Heart right ventricle (tissue), 16 donors: ENCODE results near the gene PAX5. TPM values are rescaled to one million over a fixed set of nuclear protein-coding genes. Genes with fewer than 3 reads are reported as not detected.

Source experiments
- ATAC-seq, 8 donors: fragments of 200-7000 bp; cut with Tn5 transposase; one replicate each; pipeline ENCODE4 v1.9.1; 2020; ENCODE audit warnings: mild to moderate bottlenecking in 8 of 8, moderate library complexity in 8 of 8, moderate number of reproducible peaks in 1 of 8
- DNase-seq, 2 donors: peaks; one replicate each; pipeline ENCODE4 v3.0.0-alpha.2; 2020
- H3K27ac ChIP-seq, 10 donors: fragments of 200-600 bp; sonication (generic) in 2 of 10; one replicate each; pipeline versions ENCODE4 v1.5.0 to v1.8.0; 2020 to 2022; ENCODE audit warnings: mild to moderate bottlenecking in 3 of 10
- H3K27me3 ChIP-seq, 7 donors: fragments of 200-600 bp; one replicate each; pipeline ENCODE4 v1.8.0; 2021 to 2022; ENCODE audit warnings: mild to moderate bottlenecking in 2 of 7
- H3K36me3 ChIP-seq, 9 donors: fragments of 200-600 bp; sonication (generic) in 1 of 9; one replicate each; pipeline versions ENCODE4 v1.5.0 to v1.8.0; 2020 to 2022; ENCODE audit warnings: mild to moderate bottlenecking in 2 of 9
- H3K4me1 ChIP-seq, 9 donors: fragments of 200-600 bp; sonication (generic) in 1 of 9; one replicate each; pipeline versions ENCODE4 v1.5.0 to v1.8.0; 2020 to 2022; ENCODE audit warnings: mild to moderate bottlenecking in 4 of 9
- H3K4me3 ChIP-seq, 10 donors: fragments of 200-600 bp; sonication (generic) in 2 of 10; one replicate each; pipeline versions ENCODE4 v1.5.0 to v1.8.0; 2020 to 2022; ENCODE audit warnings: mild to moderate bottlenecking in 7 of 10, moderate library complexity in 2 of 10
- H3K9me3 ChIP-seq, 11 donors: fragments of 200-600 bp in 10 of 11; sonication (generic) in 2 of 11; one replicate each; pipeline versions ENCODE4 v1.5.0 to v1.8.0; 2013 to 2022; ENCODE audit warnings: mild to moderate bottlenecking in 2 of 11, control low read depth in 1 of 11, moderate library complexity in 1 of 11
- CTCF ChIP-seq, 9 donors: fragments of 200-600 bp; sonication (generic) in 2 of 9; IDR thresholded peaks; one replicate each; pipeline versions ENCODE4 v1.5.0 to v1.8.0; 2021 to 2022; ENCODE audit warnings: antibody characterized with exemption in 9 of 9, mild to moderate bottlenecking in 5 of 9, moderate library complexity in 1 of 9
- WGBS, 2 donors: extraction: QIAGEN DNeasy Blood & Tissue Kit; methylation state at CpG; one replicate each; pipeline ENCODE4 v1.1.7; 2013; ENCODE audit warnings: inconsistent platforms in 1 of 2; 5-methylcytosine and 5-hydroxymethylcytosine counted together
- intact Hi-C, 10 donors: fragments of 100-400 bp; cut with DNase I; formaldehyde crosslinking; loops; one replicate each; pipeline versions ENCODE4 v1.11.1 to v1.14.2; 2022
- polyA plus RNA-seq, 2 donors: library from polyadenylated mRNA; stranded (reverse); fragments of 200-250 nt; gene quantifications; one replicate each; pipeline ENCODE4 v1.2.3, GENCODE V29; 2013
- total RNA-seq, 10 donors: library from RNA; stranded (reverse); fragmentation: NEBNext Ultra II Directional in 3 of 10; extraction: Animal tissue kit (Norgen Biotek cat#: 25700) in 3 of 10; gene quantifications; one replicate each; pipeline versions ENCODE4 v1.2.1 to v1.2.4, GENCODE V29; 2021 to 2023
- donor health status: Arrhythmogenic right ventricular cardiomyopathy.
- donor health status: ischemic (EF 13 %, LVEDD 7.1; RV severe dilation, severe dysfunction).
- donor health status: healthy with polysubstance abuse.
- donor health status: DM: no; HTN: yes; CAD: no.
- donor health status: DM: no; HTN: no; CAD: no.
- donor health status: ischemic (EF 25% LVEDD 6.9; RV normal size, moderate dysfunction).
- donor health status: ischemic (EF 25% LVEDD 5.7; RV mildly dilated, moderate dysfunction).
- donor health status: healthy.
- donor health status: DM: yes; HTN: yes; CAD: no.
- donor health status: Ischemic cardiomyopathy.
- donor health status: ischemic (EF 35%, LVEDD 5.7; RV mildly dilated, moderate dysfunction).
- donor health status: nonischemic (EF 11% LVEDD 7.7; RV severe dilation, severe dysfunction).
- donor health status: DM: yes; HTN: yes; CAD: no.
- donor health status: PGD.
- donor health status: ischemic (EF 29% LVEDD 5.4; RV normal size, mild dysfunction).
- donor health status: nonischemic (EF 23%, LVEDD 6.1; RV moderate dilation, normal function).

Gene PAX5
- total and polyA plus RNA-seq, 12 donors, result under 0.01 to 0.09 TPM; not detected in 10

- no peak for DNase-seq
- no peak overlapping the region for H3K27ac ChIP-seq
- H3K9me3 ChIP-seq, result no peaks in the 10 kb centered on the region
- 74 to 79% methylated on average over 8 of the region's 8 CpGs for WGBS, 2 donors
- peaks cover 0 to 53% (median 41%) of the 10 kb centered on the region in 7 donors for H3K27me3 ChIP-seq
- intact Hi-C loops, result loop anchor here in 1 of 10 donors (10.0 kb wide), 1 partner anchor 57 kb away; no protein-coding TSS in a partner anchor
- TF ChIP-seq CTCF (IDR thresholded peaks at IDR 0.05), result no peak
- no peaks in the 10 kb centered on the region for H3K4me1 ChIP-seq
- ATAC-seq, result no peak
- H3K36me3 ChIP-seq, result no peaks in the 10 kb centered on the region
- no peak overlapping the region for H3K4me3 ChIP-seq
These were observed 131.9 kb downstream of the PAX5 start for GRCh38 chr9:36902080-36902716.

DNA sequence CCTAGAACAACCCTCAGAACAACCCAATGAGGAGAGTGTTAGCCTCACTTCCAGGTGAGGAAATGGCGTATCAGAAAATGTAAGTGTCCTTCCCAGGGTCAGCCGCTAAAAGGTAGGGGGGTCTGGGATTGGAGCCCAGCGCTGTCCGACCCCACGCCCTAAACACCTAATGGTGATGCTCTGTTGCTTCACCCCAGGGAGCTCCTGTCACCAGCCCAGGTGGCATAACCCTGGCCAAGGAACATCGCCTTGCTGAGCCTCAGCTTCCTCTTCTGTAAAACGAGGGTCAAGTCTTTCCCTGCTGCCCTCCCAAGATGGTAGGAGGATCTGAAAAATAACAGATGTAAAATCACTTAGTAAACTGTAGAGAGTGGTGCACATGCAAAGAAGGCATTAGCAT lies 132.5 kb downstream of the PAX5 start:
- Histone ChIP-seq H3K9me3 (no peaks in the 10 kb centered on the region), H3K4me1 (no peaks in the 10 kb centered on the region), H3K36me3 (no peaks in the 10 kb centered on the region), H3K4me3 (no peak overlapping the region), H3K27me3 (peaks cover 0 to 49% (median 39%) of the 10 kb centered on the region in 7 donors), H3K27ac (no peak overlapping the region)
- ATAC-seq (no peak), DNase-seq (no peak)
- no peak for TF ChIP-seq CTCF (IDR thresholded peaks at IDR 0.05)
- 72 to 76% methylated on average over 7 of the region's 7 CpGs for WGBS, 2 donors
- intact Hi-C loops, result loop anchor here in 1 of 10 donors (10.0 kb wide), 1 partner anchor 57 kb away; no protein-coding TSS in a partner anchor

GRCh38 chr9:36900856-36901220 lies 133.2 kb downstream of the PAX5 start:
- TF ChIP-seq CTCF (IDR thresholded peaks at IDR 0.05), result no peak
- 81 to 90% methylated on average over 6 of the region's 6 CpGs for WGBS, 2 donors
- Histone ChIP-seq H3K36me3 (no peaks in the 10 kb centered on the region), H3K9me3 (no peaks in the 10 kb centered on the region), H3K27me3 (peaks cover 0 to 49% (median 34%) of the 10 kb centered on the region in 7 donors), H3K4me3 (no peak overlapping the region), H3K4me1 (no peaks in the 10 kb centered on the region), H3K27ac (no peak overlapping the region)
- intact Hi-C loops, result loop anchor here in 1 of 10 donors (10.0 kb wide), 1 partner anchor 56 kb away; no protein-coding TSS in a partner anchor
- DNase-seq (no peak), ATAC-seq (no peak)

DNA sequence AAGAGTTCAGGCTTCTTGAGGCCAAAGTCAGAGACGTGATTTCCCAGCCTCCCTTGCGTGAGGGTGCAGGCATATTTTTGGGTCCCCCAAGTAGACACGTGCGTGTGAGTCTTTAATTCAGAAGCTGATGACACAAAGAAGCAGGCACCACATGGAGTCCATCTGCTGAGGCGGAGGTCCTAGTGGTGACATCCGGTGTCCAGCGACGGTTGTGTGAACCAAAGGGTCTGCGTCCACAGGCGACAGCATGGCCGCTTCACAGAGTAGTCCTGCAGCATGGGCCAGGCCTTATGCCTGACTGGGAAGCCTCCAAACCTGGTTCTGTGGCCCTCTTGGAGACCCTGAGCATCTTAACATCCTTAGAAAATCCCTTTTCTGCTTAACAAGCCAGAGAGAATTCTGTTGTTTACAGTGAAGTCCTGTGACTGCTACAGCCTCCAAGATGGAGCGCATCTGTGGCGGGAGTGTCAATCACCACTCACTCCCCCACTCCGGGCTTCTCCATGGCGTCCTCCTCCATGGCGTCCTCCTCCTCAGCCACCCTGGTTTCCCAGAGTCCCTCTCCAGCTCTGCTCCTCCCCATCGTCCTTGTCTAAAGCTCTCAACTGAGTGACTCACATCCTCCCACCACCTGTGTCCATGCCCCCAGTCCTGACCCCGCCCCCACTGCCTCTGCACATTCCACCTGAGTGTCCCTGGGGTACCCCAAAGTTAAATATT lies 133.8 kb downstream of the PAX5 start:
- TF ChIP-seq CTCF (IDR thresholded peaks at IDR 0.05), result no peak
- Histone ChIP-seq H3K9me3 (no peaks in the 10 kb centered on the region), H3K27me3 (peaks cover 0 to 54% (median 34%) of the 10 kb centered on the region in 7 donors), H3K4me1 (no peaks in the 10 kb centered on the region), H3K4me3 (no peak overlapping the region), H3K36me3 (no peaks in the 10 kb centered on the region), H3K27ac (no peak overlapping the region)
- intact Hi-C loops, result loop anchor here in 1 of 10 donors (10.0 kb wide), 1 partner anchor 55 kb away; no protein-coding TSS in a partner anchor
- no peak for ATAC-seq
- DNase-seq, result no peak
- 65 to 69% methylated on average over 18 of the region's 18 CpGs for WGBS, 2 donors
